HG02678 (cell line): ENCODE measurements around the gene DOCK8.

Source experiments
- ATAC-seq: cut with Tn5 transposase; IDR thresholded peaks from one replicate; pipeline ENCODE4 v1.9.1; 2021; ENCODE audit warnings: mild to moderate bottlenecking, moderate library complexity; ENCODE audit not compliant: unreplicated experiment

DOCK8 gene

DNA sequence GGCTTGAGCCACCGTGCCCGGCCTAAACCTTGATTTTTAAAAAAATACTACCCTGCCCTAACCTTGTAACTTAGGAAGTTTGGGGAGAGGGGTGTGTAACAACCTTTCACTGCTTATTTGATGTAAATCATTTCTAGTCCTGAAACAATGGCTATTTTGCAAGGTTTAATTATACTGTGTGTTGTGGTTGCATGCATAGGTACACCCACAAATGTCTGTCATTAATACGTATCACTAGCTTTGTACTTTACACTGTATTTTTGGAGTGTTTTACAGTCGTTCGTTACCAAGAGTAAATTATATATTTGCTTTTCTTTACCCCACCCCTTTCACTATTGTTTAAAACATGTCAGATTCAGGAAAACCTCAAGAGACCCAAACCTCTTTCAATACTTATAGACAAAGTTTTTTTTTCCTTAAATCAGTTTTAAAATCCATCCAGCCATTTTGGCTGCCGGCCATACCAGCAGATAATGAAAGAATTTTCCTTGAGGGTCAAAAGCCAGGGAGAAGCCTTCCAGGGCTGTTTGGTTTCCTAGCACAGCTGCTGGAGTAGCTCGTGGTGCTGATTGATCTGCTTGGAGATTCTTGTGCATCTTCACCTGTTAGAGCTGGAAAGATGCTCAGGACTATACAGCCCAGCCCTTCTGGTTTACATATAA is 50.7 kb downstream of the DOCK8 start:
- no peak for ATAC-seq

GRCh38 chr9:266228-266627 is 51.6 kb downstream of the DOCK8 start:
- ATAC-seq, result no peak

DNA sequence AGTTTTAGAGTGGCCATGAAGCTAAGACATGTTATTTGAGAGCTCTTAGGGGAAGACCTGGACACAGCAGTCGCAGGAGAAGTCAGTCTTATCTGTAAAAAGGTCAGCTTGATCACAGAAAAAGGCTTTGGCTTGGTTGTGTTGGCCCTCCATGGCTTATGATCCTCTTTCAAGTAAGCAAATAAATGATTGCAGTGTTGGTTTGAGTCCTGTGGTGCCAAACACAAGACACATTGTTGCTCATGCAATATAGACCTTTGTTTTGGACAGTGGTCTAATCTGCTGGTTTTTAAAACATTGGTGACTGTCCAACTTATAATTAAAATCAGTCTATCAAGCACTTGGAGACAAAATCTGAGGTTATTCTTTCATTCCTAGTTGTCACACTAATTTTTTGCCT is 54.0 kb downstream of the DOCK8 start:
- ATAC-seq, result no peak

GRCh38 chr9:269081-269711 is 54.5 kb downstream of the DOCK8 start:
- no peak for ATAC-seq

DNA sequence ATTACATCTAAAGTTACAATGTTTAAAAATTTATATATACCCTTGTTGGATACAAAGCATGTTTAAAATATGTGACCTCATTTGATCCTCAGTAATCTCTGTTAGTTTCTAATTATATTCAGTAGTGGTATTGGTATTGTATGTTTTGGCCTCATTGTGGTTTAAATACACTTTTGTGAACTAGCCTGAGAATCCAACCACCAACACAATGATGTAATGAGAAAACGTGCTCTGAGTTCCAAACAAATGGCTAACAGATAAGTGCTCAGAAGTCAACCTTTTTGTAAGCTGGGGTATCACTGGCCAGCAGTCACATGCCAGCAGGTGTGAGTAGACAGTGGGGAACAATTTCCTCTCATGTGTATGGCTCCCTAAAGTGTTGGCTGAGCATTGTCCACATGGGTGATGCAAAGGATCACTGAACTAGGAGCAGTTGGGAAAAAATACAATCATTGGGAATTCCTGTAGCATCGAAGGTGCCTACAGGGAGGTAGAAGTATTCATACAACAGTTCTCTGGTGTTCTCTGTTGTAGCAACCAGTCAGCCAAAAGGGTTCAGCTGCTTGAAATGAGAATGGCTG is 56.1 kb downstream of the DOCK8 start:
- no peak for ATAC-seq

- ATAC-seq, result peak; percentile 98
Measured at GRCh38 chr9:272251-273213, 57.9 kb downstream of the DOCK8 start.

- ATAC-seq, result no peak
Measured at GRCh38 chr9:274406-274805, 59.7 kb downstream of the DOCK8 start.

- no peak for ATAC-seq
Measured at GRCh38 chr9:277601-278295, 63.1 kb downstream of the DOCK8 start.

DNA sequence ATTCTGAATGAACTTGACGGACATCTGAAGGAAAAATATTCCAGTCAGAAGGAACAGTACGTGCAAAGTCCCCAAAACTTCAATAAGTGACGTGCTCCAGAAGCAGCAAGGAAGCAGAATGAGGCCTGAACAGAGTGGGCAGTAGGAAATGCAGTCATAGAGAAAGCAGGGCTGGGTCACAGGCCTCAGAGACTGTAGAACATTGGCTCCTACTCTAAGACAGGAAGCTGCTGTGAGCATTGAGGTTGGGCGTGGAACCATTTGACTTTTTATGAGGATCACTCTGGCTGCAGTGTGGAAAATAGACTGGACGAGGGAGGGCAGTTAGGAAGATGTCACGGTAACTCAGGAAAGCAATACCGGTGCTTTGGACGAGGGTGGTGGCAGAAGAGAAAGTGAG is 64.0 kb downstream of the DOCK8 start:
- no peak for ATAC-seq

GRCh38 chr9:279674-280073 is 65.0 kb downstream of the DOCK8 start:
- ATAC-seq, result no peak

DNA sequence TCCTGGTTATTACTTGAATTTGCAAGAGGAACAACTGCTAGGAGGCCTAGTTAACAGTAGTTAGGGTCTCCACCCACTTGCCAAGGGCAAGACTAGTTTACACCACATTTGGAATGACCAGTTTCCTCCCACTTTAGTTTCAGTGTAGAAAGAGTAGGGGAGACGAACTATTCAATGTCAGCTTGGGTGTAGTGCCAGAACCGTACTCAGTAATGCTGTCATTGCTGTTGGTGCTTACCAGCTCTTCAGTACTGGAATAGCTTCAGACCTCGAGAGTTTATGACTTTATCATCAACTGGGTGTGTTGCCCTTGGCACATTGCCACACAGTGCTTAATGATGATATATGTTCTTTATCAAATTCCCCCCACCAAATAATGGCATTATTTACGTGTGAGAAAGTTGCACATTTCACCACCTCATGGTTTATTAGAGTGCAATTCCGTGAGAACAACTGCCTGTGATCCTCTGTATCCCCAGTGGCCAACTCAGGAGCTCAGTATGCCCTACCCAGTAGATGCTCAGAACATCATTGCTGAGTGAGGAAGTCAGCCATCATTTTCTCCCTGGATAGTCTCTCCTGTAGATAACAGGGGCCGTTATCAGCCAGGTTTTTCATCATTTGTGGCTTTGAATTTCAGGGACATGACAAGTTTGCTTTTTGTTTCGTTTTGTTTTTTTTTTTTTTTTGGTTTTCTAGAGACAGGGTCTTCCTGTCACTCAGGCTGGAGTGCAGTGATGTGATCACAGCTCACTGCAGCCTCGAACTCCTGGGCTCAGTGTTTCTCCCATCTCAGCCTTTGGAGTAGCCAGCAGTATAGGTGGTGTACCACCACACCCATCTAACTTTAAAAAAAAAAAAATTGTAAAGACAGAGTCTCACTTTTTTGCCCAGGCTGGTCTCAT is 67.3 kb downstream of the DOCK8 start:
- ATAC-seq, result no peak

DNA sequence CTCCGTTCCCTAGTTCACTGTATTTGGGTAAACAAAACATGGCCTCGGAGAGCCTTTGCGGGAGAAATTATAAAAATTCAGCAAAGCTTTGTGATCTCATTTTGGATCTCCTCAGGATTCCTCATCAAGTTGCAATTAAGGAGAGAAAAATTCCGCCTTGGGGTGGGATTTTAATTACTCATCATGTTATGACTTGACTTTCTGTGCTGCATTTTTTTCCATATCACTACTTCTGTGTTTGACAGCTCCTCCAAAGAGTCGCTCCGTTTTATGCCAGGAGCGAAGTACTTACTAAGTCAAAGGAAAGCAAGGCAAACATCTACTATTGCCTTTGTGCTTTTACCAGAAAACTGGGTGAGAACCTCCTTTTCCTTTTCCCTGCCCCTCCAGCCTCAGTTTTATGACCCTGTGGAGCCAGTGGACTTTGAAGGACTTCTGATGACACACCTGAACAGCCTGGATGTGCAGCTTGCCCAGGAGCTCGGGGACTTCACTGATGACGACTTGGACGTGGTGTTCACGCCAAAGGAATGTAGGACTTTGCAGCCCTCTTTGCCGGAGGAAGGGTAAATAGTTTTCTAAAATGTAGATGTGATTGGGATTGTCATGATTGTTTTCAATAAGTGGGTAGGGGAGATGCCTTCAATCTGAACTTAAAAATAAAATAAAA is 71.5 kb downstream of the DOCK8 start:
- no peak for ATAC-seq

GRCh38 chr9:289121-289520 is 74.5 kb downstream of the DOCK8 start:
- ATAC-seq, result no peak

DNA sequence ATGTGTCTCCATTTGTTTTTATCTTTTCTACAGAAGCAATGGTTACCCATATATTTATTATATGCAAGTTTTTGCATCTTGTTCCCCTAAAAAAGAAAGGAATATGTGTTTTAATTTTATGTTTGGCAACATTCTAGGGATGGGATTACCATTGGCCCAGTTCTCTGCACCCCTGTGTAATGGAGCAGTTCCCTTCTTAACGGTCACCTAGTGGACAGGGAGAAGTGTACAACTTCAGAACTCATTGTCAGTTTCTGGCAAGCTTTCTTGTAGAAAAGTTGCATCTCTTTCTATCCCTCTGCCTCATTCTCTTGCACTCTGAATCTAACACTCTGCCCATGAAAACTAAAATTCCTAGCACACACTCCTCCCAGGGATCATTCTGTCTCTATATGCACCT is 78.2 kb downstream of the DOCK8 start:
- no peak for ATAC-seq

DNA sequence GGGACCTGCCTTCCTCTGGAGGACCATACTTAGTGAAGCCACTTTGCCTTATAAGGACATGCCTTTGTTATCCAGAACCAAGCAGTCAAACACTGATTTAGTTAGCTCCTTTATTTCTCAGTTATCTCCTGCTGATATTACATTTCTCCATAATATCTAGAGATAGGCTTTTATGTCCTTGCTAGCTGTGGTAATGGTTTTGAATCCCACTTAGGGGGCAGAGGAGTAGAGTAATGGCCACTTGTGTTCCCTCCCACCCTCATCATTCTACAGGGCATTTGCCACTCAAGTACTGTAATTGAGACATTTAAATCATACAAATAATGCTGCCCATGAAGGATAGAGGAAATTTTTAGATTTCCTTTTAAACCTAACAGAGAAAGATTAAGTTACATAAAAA is 80.9 kb downstream of the DOCK8 start:
- no peak for ATAC-seq

DNA sequence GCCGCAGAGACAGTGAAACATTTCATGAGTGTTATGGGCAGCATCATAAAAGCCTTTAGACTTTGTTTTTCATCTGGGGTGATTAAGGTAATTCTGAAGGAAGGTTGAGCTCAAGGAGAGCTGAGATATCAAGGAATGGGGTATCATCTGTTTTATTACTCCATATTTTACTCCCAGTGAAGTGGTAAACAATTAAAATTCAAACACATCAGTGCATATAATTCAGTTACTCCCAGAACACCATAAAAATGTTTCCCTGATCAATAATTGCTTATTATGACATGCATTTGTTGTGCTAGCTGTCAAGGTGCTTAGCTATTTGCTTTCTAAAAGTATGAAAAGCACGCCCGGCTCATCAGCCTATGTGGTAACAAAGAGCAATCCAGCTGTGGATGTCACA is 81.7 kb downstream of the DOCK8 start:
- ATAC-seq, result no peak

GRCh38 chr9:297104-297972 is 82.7 kb downstream of the DOCK8 start:
- ATAC-seq, result peak; percentile 96

DNA sequence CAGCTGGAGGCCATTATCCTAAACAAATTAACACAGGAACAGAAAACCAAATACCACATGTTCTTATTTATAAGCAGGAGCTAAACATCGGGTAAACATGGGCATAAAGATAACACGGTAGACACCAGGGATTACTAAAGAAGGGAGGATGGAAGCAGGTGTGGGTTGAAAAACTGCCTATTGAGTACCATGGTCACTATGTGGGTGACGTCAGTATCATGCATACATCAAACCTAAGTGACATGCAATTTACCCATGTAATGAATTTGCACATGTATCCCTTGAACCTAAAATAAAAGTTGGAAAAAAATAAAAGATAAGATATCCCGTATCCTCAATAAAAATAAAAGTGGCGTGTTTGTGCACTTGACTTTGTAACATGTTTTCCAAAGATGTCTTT is 88.8 kb downstream of the DOCK8 start:
- ATAC-seq, result no peak
